Endothelial cell of umbilical vein (primary cell): Measurements from ENCODE around the gene TFF1. TPM values are rescaled to one million over a fixed set of nuclear protein-coding genes. Genes with fewer than 3 reads are reported as not detected.

Experiments
- BruUV-seq: library from RNA; stranded (reverse); fragments of 400-500 nt; replicated peaks from 2 replicates; lab custom pipeline; 2021; lab: Mats Ljungman, UMichigan
- CTCF ChIA-PET: fragments of 300-600, 350-600 bp; sonication (Branson Sonifier 250); formaldehyde crosslinking; loops from one replicate; lab custom pipeline; 2021; ENCODE audit warnings: antibody characterized with exemption, inconsistent platforms; lab: Charles Lee
- POLR2A ChIA-PET: fragments of 300-600, 350-600 bp; sonication (Branson Sonifier 250); formaldehyde crosslinking; loops from one replicate; lab custom pipeline; 2021; ENCODE audit warnings: antibody characterized with exemption, inconsistent platforms; lab: Charles Lee
- DNase-seq: peaks from one replicate; pipeline ENCODE4 v3.0.0-alpha.2; 2011; ENCODE audit warnings: low read depth, low spot score
- FAIRE-seq: peaks from 2 replicates; lab custom pipeline; 2011; peaks lifted over from hg19 to GRCh38; lab: Jason Lieb, UNC
- H2AFZ ChIP-seq: 2 replicates; pipeline ENCODE4 v1.6.0; 2012; ENCODE audit warnings: low read depth, low read length, control low read depth, inconsistent platforms
- H3K27ac ChIP-seq: 2 replicates; pipeline ENCODE4 v1.5.1; 2011; ENCODE audit warnings: low read depth, mild to moderate bottlenecking, control low read depth, low read length, moderate library complexity; ENCODE audit not compliant: insufficient read depth
- H3K27me3 ChIP-seq, 2 experiments: 2 replicates each; pipeline versions ENCODE4 v1.6.0 to v1.6.1; 2011; ENCODE audit warnings: low read length in 2 of 2, mixed read lengths in 1 of 2; ENCODE audit not compliant: control insufficient read depth in 2 of 2, insufficient read depth in 2 of 2
- H3K36me3 ChIP-seq, 2 experiments: 2 replicates in 1 of 2; 3 replicates in 1 of 2; pipeline ENCODE4 v1.5.1; 2011; ENCODE audit warnings: low read length in 2 of 2, mild to moderate bottlenecking in 1 of 2, moderate library complexity in 1 of 2; ENCODE audit not compliant: control insufficient read depth in 2 of 2, insufficient read depth in 2 of 2; ENCODE audit errors: extremely low read depth in 1 of 2
- H3K4me1 ChIP-seq: 3 replicates; pipeline ENCODE4 v1.5.1; 2011; ENCODE audit warnings: mild to moderate bottlenecking, low read length; ENCODE audit not compliant: control insufficient read depth, insufficient read depth; ENCODE audit errors: extremely low read depth
- H3K4me2 ChIP-seq: 2 replicates; pipeline ENCODE4 v1.6.1; 2011; ENCODE audit warnings: low read length, control low read depth, mixed read lengths; ENCODE audit not compliant: insufficient read depth
- H3K4me3 ChIP-seq, 3 experiments: fragments of 200-600 bp in 1 of 3; sonication (generic), shearing (Covaris generic) in 1 of 3; replicated peaks in 1 of 3; 2 replicates each; pipeline ENCODE4 v1.5.1; 2011 to 2016; ENCODE audit warnings: control low read depth in 3 of 3, low read length in 3 of 3, mild to moderate bottlenecking in 2 of 3, inconsistent platforms in 1 of 3, low read depth in 1 of 3, moderate library complexity in 1 of 3; ENCODE audit not compliant: insufficient read depth in 1 of 3
- H3K79me2 ChIP-seq: 2 replicates; pipeline ENCODE4 v1.6.0; 2012; ENCODE audit warnings: low read length, inconsistent platforms; ENCODE audit not compliant: control insufficient read depth, insufficient read depth
- H3K9ac ChIP-seq: replicated peaks from 2 replicates; pipeline ENCODE3; 2011; ENCODE audit warnings: low read length, control low read depth; ENCODE audit not compliant: insufficient read depth; ENCODE audit errors: extremely low read depth
- H3K9me1 ChIP-seq: replicated peaks from 3 replicates; pipeline ENCODE4 v1.6.0; 2011; ENCODE audit warnings: mild to moderate bottlenecking, low read length; ENCODE audit not compliant: control insufficient read depth, insufficient read depth; ENCODE audit errors: extremely low read depth
- H3K9me3 ChIP-seq: replicated peaks from 2 replicates; pipeline ENCODE4 v1.5.1; 2012; ENCODE audit warnings: low read length, inconsistent platforms; ENCODE audit not compliant: control insufficient read depth, insufficient read depth
- H4K20me1 ChIP-seq: replicated peaks from 2 replicates; pipeline ENCODE3; 2011; ENCODE audit warnings: mild to moderate bottlenecking, low read length; ENCODE audit not compliant: control insufficient read depth, insufficient read depth; ENCODE audit errors: extremely low read depth
- EZH2 ChIP-seq: IDR thresholded peaks from 2 replicates; pipeline ENCODE4 v1.6.1; 2012; ENCODE audit warnings: borderline replicate concordance, low read depth, mild to moderate bottlenecking, moderate library complexity, low read length, inconsistent platforms; ENCODE audit not compliant: severe bottlenecking
- FOS ChIP-seq: IDR thresholded peaks from 2 replicates; pipeline ENCODE4 v1.6.1; 2011; ENCODE audit warnings: mild to moderate bottlenecking, low read length, moderate library complexity, borderline replicate concordance; ENCODE audit not compliant: insufficient read depth
- GATA2 ChIP-seq: IDR thresholded peaks from 2 replicates; pipeline ENCODE4 v1.7.0; 2011; ENCODE audit warnings: low read depth, mild to moderate bottlenecking, moderate library complexity, mixed read lengths, low read length; ENCODE audit not compliant: insufficient read length, insufficient read depth
- MYC ChIP-seq: IDR thresholded peaks from one replicate; pipeline ENCODE4 v1.6.1; 2011; ENCODE audit warnings: mild to moderate bottlenecking, low read depth, low read length
- dilution Hi-C: fragments of 300-500 bp; cut with MboI; formaldehyde crosslinking; loops from one replicate; pipeline ENCODE4 v1.15.0; 2019; ENCODE audit warnings: low sequenced_read_pairs; ENCODE audit not compliant: extremely low pct_ligation_motif_present
- intact Hi-C: fragments of 100-400 bp; cut with micrococcal nuclease; formaldehyde crosslinking; loops from one replicate; pipeline ENCODE4 v1.10.0; 2022
- polyA plus RNA-seq, 4 experiments: library from polyadenylated mRNA; depleted of rRNA in 3 of 4; stranded (reverse) in 3 of 4; unstranded in 1 of 4; fragments of >200 nt; gene quantifications; 2 replicates each; pipeline versions ENCODE4 v1.2.1 to v1.2.3, GENCODE V29; 2011 to 2012; ENCODE audit warnings: missing spikeins in 1 of 4
- total RNA-seq: library from RNA; stranded (reverse); gene quantifications from 2 replicates; pipeline ENCODE4 v1.2.3, GENCODE V29; 2021

TFF1 gene
- total and polyA plus RNA-seq, 2 donors (not counting 3 experiments of a cell fraction or from before 2014, with no cell fraction given), result not detected

DNA sequence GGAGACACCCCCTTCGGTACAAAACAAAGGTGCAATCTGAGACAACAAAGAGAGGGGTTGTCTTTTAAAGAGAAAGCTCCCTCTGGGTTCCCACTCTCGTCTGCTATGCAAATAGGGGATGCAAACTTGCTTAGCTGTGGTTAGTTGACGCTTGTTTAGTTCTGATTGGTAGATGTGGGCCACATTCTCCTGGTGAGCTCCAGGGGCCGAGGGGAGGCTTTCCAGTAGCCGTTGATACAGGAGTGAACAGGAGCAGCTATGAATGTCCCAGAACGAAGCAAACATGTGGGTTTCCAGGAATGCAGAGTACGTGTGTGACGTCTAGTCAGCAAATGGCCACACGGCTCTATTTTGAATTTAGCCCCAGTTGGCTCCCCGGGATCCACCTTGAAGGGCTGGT is 30.3 kb downstream of the TFF1 start:
- Histone ChIP-seq H3K9me1 (no peaks in the 10 kb centered on the region), H3K4me3 (no peak overlapping the region), H4K20me1 (no peaks in the 10 kb centered on the region), H3K79me2 (no peaks in the 10 kb centered on the region), H3K9me3 (no peaks in the 10 kb centered on the region), H3K4me1 (no peaks in the 10 kb centered on the region), H3K27ac (no peak overlapping the region), H3K4me2 (no peak overlapping the region), H3K9ac (no peak overlapping the region), H2AFZ (no peak overlapping the region), H3K27me3 (peaks cover 16 to 35% of the 10 kb centered on the region in 2 experiments), H3K36me3 (no peaks in the 10 kb centered on the region)
- POLR2A ChIA-PET, result no interaction called here
- CTCF ChIA-PET, result interaction anchor here (1.0 kb wide), 1 partner anchor 172 kb away, joined by 3 read pairs; no protein-coding TSS in a partner anchor
- no peak for DNase-seq
- no peak for FAIRE-seq
- dilution Hi-C loops, result no loop called here
- no peak for TF ChIP-seq FOS
- no TSS peak for BruUV-seq
- intact Hi-C loops, result loop anchor here (10.0 kb wide), 1 partner anchor 191 kb away; no protein-coding TSS in a partner anchor

DNA sequence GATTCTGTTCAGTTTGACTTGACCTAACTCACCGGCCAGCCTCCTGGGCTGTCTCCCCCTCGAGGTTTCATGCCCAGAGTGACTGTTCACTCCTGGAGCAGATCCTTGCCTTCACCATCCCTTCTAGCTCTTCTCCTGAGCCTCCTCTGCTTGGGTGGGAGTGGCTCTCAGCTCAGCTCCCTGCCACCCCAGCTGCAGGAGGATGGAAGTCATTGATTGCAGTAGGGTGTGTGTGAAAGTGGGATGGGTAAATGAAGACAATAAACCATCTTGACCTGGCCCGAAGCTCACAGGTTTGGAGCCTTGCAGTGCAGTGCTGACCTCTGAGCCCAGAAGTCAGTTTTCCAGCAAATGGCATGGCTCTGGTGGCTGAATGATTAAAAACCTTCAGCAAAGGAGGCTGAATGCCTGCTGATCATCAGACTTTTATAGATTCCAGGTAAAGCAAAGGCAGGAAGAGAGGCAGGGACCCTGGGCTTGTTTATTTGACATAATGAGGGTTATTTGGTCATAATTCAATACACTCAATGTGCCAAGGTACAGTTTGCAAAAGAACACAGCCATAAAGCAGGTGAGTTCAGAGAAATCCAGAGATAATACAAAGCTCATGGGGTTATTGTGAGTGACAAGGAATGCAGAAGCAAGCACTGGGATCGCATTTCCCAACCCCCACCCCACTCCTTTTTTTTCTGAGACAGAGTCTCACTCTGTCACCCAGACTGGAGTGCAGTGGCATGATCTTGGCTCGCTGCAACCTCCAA is 33.6 kb downstream of the TFF1 start:
- BruUV-seq, result no TSS peak
- H2AFZ ChIP-seq, result no peak overlapping the region
- no peak for DNase-seq
- no peaks in the 10 kb centered on the region for H3K79me2 ChIP-seq
- no peak for FAIRE-seq
- H4K20me1 ChIP-seq, result no peaks in the 10 kb centered on the region
- no peak overlapping the region for H3K4me2 ChIP-seq
- H3K4me1 ChIP-seq, result no peaks in the 10 kb centered on the region
- ChIA-PET POLR2A (no interaction called here), CTCF (interaction anchor here (1.0 to 1.2 kb wide), 2 partner anchors 23 to 28 kb away, joined by 3 read pairs; no protein-coding TSS in a partner anchor)
- dilution Hi-C loops, result no loop called here
- no peaks in the 10 kb centered on the region for H3K36me3 ChIP-seq
- H3K9ac ChIP-seq, result no peak overlapping the region
- intact Hi-C loops, result loop anchor here (10.0 kb wide), 1 partner anchor 188 kb away; no protein-coding TSS in a partner anchor
- H3K27ac ChIP-seq, result no peak overlapping the region
- TF ChIP-seq GATA2 (no peak), MYC (no peak), FOS (no peak), EZH2 (no peak)
- H3K9me1 ChIP-seq, result no peaks in the 10 kb centered on the region
- no peak overlapping the region for H3K4me3 ChIP-seq
- peaks cover 20 to 38% of the 10 kb centered on the region in 2 experiments for H3K27me3 ChIP-seq
- H3K9me3 ChIP-seq, result no peaks in the 10 kb centered on the region
